Myocyte (in vitro differentiated cells): Measurements from ENCODE around the gene PRDM4. TPM values are rescaled to one million over a fixed set of nuclear protein-coding genes. Genes with fewer than 3 reads are reported as not detected.

ENCODE experiments used
- DNase-seq: peaks from one replicate; pipeline ENCODE4 v3.0.0-alpha.2; 2012; ENCODE audit warnings: low read depth
- polyA plus RNA-seq: library from polyadenylated mRNA; unstranded; fragments of >200 nt; gene quantifications from one replicate; pipeline ENCODE4 v1.2.1, GENCODE V29; 2012; ENCODE audit warnings: missing spikeins
- total RNA-seq: library from RNA; depleted of rRNA; stranded (reverse); fragments of >200 nt; gene quantifications from 2 replicates; pipeline ENCODE4 v1.2.3, GENCODE V29; 2014

The PRDM4 gene
- 24.1 and 28.3 TPM in 2 replicates for total RNA-seq
- polyA plus RNA-seq = 14.1 TPM

- DNase-seq = peak; percentile 96
Observed at GRCh38 chr12:107760809-107761501, at the start of gene PRDM4. TSS of gene PRDM4 (minus strand) at chr12:107761137. CDS start at chr12:107760515, 622 bp downstream.

DNA sequence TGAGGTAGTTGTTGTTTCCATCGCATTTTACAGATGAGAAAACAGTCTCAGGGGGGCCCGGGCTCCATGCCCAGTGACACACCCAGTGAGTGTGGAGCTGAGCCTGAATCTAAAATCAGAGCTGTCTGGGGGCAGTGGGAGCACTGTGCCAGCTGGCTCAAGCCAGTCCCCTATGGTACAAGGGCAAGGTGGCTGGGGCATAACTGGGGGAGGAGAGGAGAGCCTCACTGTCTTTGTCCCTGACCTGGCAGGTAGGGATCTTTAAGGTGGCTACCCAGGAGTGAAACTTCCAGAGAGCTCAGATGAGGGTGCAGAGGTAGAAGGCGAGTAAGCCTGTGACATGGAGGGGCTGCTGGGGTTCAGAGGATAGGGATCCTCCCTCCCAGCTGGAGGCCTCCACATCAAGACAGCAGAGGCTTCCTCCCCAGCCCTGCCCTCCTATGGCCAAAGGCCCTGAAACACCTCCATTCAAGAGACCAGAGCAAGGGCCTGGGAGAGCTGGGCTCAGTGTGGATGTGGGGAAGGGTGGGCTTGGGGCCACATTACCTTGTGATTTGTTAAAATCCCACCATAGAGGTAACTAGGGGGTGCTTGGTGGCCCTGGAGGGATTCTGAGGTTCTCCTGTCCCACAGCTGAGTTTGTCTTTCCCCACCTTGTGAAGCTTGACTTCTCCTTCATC is 46.7 kb upstream of the PRDM4 start:
- no peak for DNase-seq

GRCh38 chr12:107805488-107806180 is 44.7 kb upstream of the PRDM4 start:
- DNase-seq = no peak

DNA sequence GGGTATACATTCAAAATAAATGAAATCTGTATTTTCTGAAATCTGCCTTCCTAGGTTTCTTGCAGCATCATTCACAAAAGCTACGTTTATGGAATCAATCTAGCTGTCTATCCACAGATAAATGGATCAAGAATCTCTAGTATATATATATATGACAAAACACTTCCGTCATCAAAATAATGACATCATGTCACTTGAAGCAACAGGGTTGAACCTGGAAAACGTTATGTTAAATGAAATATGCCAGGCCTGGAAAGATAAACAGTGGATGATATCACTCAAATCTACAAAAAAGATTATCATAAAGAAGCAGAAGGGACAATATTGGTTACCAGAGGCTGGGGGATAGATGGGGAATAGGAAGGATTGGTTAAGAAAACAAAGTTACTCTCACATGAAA is 42.2 kb upstream of the PRDM4 start:
- no peak for DNase-seq

DNA sequence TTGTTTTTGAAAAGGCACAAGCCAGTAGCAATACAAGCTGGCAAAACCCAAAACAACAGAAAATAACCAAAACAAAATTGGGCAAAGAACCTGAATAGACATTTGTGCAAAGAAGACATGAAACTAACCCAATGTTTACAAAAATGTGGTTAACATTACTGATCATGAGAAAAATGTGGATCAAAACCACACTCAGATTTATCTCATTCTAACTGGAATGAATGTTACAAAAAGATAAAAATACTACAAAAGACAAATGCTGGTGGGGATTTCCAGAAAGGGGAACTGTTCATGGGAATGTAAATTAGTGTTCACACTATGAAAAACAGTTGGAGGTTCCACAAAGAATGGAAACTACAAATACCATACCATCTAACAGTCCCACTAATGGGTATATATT is 40.2 kb upstream of the PRDM4 start:
- DNase-seq = peak; percentile 3

- DNase-seq = no peak
Observed at GRCh38 chr12:107798580-107798979, 37.6 kb upstream of the PRDM4 start.

DNA sequence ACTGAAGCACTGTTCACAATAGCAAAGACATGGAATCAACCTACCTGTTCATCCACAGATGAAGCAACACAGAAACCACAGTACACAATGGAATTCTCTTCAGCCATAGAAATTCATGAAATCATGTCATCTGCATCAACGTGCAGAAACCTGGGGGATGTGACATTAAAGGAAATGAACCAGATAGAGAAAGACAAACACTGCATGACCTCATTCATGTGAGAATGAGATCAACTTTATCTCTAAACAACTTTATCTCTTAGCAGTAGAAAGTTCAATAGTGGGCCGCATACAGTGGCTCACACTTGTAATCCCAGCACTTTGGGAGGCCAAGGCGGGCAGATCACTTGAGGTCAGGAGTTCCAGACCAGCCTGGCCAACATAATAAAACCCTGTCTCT is 33.5 kb upstream of the PRDM4 start:
- no peak for DNase-seq

GRCh38 chr12:107791465-107792089 is 30.6 kb upstream of the PRDM4 start:
- no peak for DNase-seq

GRCh38 chr12:107788690-107789458 is 27.9 kb upstream of the PRDM4 start:
- DNase-seq = no peak

GRCh38 chr12:107788281-107788680 is 27.3 kb upstream of the PRDM4 start:
- no peak for DNase-seq

- no peak for DNase-seq
Observed at GRCh38 chr12:107783406-107784376, 22.8 kb upstream of the PRDM4 start.

GRCh38 chr12:107782067-107782466 is 21.1 kb upstream of the PRDM4 start:
- no peak for DNase-seq

- DNase-seq = no peak
Observed at GRCh38 chr12:107780298-107780697, 19.4 kb upstream of the PRDM4 start.

DNA sequence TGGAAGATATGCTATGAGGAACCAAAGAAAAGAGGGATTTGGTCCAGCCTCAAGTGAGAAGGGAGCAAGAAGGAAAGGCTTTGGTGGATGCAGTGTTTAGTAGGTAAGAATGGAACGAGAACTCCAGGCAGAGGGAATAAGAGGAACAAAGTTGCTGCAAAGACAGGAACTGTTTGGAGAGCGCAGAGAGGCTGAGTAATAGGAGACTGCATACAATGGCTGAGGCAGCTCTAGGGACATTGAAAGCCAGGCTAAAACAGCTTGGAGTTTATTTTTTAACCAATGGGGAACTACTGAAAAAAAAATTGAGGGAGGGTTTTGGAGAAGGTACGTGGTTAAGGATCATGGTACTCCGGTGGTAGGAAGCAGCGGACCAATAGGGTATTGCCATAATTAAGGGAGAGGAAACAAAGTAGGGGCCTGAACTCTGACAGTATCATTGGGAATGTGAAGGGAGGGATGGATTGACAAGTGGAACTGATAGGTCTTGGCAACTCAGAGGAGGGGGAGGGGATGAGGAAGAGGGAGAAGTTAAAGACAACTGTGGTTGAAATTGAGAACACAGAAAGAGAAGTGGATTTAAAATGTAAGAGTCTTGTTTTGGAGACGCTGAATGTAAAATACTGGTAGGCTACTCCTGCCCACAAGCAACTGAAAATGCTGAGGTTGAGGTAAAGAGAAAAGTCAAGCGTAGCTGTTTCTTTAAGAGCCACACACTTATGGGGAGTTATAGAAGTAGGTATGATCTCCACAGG is 18.3 kb upstream of the PRDM4 start:
- DNase-seq = no peak

- DNase-seq = no peak
Observed at GRCh38 chr12:107778383-107779025, 17.6 kb upstream of the PRDM4 start.

- DNase-seq = no peak
Observed at GRCh38 chr12:107776171-107776570, 15.2 kb upstream of the PRDM4 start.

DNA sequence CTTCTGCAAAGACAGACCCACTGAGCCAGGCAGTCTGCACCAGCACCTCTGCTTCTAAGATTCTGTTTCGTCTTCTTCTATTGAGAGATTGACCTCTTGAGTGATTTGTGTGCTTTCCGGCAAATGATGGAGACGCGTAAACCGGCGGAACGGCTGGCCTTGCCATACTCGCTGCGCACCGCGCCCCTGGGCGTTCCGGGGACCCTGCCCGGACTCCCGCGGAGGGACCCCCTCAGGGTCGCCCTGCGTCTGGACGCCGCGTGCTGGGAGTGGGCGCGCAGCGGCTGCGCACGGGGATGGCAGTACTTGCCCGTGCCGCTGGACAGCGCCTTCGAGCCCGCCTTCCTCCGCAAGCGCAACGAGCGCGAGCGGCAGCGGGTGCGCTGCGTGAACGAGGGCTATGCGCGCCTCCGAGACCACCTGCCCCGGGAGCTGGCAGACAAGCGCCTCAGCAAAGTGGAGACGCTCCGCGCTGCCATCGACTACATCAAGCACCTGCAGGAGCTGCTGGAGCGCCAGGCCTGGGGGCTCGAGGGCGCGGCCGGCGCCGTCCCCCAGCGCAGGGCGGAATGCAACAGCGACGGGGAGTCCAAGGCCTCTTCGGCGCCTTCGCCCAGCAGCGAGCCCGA is 14.3 kb upstream of the PRDM4 start:
- no peak for DNase-seq
